Measurements from ENCODE around the gene DPP9.
"Not testable (repeated sequence)": the region's sequence is repeated elsewhere in the genome, so short reads cannot be mapped to it uniquely, and the experiment has no call there.

DPP9 gene

GRCh38 chr19:4738734-4739133 lies 15.1 kb upstream of the DPP9 start:
- FAIRE-seq = no peak

- FAIRE-seq = no peak
Observed at GRCh38 chr19:4737955-4738600, 14.4 kb upstream of the DPP9 start.

GRCh38 chr19:4733755-4734345 lies 10.2 kb upstream of the DPP9 start:
- FAIRE-seq = no peak

- no peak for FAIRE-seq
Observed at GRCh38 chr19:4732680-4733114, 9.1 kb upstream of the DPP9 start.

GRCh38 chr19:4730740-4731171 lies 7.1 kb upstream of the DPP9 start:
- FAIRE-seq = no peak

GRCh38 chr19:4728871-4729270 lies 5.2 kb upstream of the DPP9 start:
- FAIRE-seq = no peak

GRCh38 chr19:4722671-4723594 lies 709 bp downstream of the DPP9 start:
- no peak for FAIRE-seq

GRCh38 chr19:4721196-4721595 lies 2.4 kb downstream of the DPP9 start:
- FAIRE-seq = no peak

GRCh38 chr19:4720037-4720700 lies 3.5 kb downstream of the DPP9 start:
- no peak for FAIRE-seq

GRCh38 chr19:4719499-4719866 lies 4.2 kb downstream of the DPP9 start:
- FAIRE-seq = no peak

- no peak for FAIRE-seq
Observed at GRCh38 chr19:4717966-4718701, 5.5 kb downstream of the DPP9 start.

- no peak for FAIRE-seq
Observed at GRCh38 chr19:4717191-4717965, 6.3 kb downstream of the DPP9 start.

GRCh38 chr19:4715529-4716221 lies 8.0 kb downstream of the DPP9 start:
- no peak for FAIRE-seq

GRCh38 chr19:4715178-4715528 lies 8.5 kb downstream of the DPP9 start:
- not testable (repeated sequence) for FAIRE-seq

- FAIRE-seq = no peak
Observed at GRCh38 chr19:4714016-4714415, 9.6 kb downstream of the DPP9 start.

GRCh38 chr19:4713384-4713951 lies 10.2 kb downstream of the DPP9 start:
- no peak for FAIRE-seq

GRCh38 chr19:4712771-4713170 lies 10.9 kb downstream of the DPP9 start:
- no peak for FAIRE-seq

GRCh38 chr19:4711211-4711610 lies 12.4 kb downstream of the DPP9 start:
- FAIRE-seq = no peak

- FAIRE-seq = no peak
Observed at GRCh38 chr19:4710281-4710600, 13.4 kb downstream of the DPP9 start.

GRCh38 chr19:4709440-4710280 lies 14.0 kb downstream of the DPP9 start:
- FAIRE-seq = no peak
